Measurements from ENCODE around the gene SPTLC3. TPM values are rescaled to one million over a fixed set of nuclear protein-coding genes. Genes with fewer than 3 reads are reported as not detected.

Gene SPTLC3
- total RNA-seq, 3 donors from 2014 or later, result 7.7 to 11.1 (median 7.9) TPM

DNA sequence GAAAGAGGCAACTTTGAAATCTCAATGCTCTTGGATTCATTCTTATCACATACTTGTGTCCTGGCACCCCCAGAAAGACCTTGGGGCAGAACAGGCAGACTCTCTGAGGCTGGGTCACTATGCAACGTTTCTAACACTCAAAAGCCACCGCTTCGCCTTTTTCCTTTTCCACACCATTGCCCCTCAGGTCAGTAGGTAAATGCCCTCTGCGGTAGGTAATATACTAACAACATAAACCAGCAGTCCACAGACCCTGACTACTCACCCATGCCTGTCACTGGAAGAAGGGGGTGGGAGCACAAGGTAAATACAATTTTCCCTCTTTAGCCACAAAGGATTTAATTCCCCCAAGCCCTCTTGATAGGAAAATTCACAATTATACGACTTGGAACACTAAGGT, 6.5 kb upstream of the SPTLC3 start:
- TF ChIP-seq POLR2A (IDR thresholded peaks at IDR 0.05) (no peak), POLR2AphosphoS5 (IDR thresholded peaks at IDR 0.05) (no peak)
- TF ChIP-seq, protein P1, sequence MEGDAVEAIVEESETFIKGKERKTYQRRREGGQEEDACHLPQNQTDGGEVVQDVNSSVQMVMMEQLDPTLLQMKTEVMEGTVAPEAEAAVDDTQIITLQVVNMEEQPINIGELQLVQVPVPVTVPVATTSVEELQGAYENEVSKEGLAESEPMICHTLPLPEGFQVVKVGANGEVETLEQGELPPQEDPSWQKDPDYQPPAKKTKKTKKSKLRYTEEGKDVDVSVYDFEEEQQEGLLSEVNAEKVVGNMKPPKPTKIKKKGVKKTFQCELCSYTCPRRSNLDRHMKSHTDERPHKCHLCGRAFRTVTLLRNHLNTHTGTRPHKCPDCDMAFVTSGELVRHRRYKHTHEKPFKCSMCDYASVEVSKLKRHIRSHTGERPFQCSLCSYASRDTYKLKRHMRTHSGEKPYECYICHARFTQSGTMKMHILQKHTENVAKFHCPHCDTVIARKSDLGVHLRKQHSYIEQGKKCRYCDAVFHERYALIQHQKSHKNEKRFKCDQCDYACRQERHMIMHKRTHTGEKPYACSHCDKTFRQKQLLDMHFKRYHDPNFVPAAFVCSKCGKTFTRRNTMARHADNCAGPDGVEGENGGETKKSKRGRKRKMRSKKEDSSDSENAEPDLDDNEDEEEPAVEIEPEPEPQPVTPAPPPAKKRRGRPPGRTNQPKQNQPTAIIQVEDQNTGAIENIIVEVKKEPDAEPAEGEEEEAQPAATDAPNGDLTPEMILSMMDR (IDR thresholded peaks at IDR 0.05), result no peak
- H3K36me3 ChIP-seq, result no peaks in the 10 kb centered on the region
- H3K27ac ChIP-seq, result no peak overlapping the region
- H3K4me1 ChIP-seq, result no peaks in the 10 kb centered on the region
- intact Hi-C loops (cut with DNase I; ENCODE audit: low total_unique reads), result no loop called here
- H3K9me3 ChIP-seq, result no peaks in the 10 kb centered on the region
- no peak overlapping the region for H3K4me3 ChIP-seq
- DNase-seq (ENCODE audit: low spot score in 2 of 2), result no peak
- H3K27me3 ChIP-seq, result no peaks in the 10 kb centered on the region

DNA sequence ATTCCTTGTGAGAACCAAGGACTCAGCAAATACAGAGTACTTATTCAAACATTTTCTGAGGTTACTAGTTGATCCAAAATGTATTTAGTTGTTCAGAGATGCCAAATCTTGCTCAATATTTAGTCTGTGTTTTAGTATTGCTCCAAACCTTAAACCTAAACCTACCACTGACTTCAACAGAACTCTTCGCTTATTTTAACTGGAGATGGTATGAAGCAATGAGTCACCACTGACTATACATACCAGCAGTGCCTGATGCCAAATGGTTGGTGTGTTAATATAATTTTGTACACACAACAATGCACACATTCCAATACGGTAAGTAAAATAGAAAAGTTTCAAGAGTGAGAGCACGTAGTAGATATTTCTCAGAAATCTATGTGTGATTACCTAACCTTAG, 1.9 kb upstream of the SPTLC3 start:
- Histone ChIP-seq H3K9me3 (no peaks in the 10 kb centered on the region), H3K27me3 (no peaks in the 10 kb centered on the region), H3K27ac (no peak overlapping the region), H3K36me3 (no peaks in the 10 kb centered on the region), H3K4me3 (no peak overlapping the region), H3K4me1 (no peaks in the 10 kb centered on the region)
- intact Hi-C loops (cut with DNase I; ENCODE audit: low total_unique reads), result no loop called here
- no peak for DNase-seq (ENCODE audit: low spot score in 2 of 2)
- TF ChIP-seq, protein P1 (IDR thresholded peaks at IDR 0.05), result no peak
- TF ChIP-seq POLR2A (IDR thresholded peaks at IDR 0.05) (no peak), POLR2AphosphoS5 (IDR thresholded peaks at IDR 0.05) (no peak)

DNA sequence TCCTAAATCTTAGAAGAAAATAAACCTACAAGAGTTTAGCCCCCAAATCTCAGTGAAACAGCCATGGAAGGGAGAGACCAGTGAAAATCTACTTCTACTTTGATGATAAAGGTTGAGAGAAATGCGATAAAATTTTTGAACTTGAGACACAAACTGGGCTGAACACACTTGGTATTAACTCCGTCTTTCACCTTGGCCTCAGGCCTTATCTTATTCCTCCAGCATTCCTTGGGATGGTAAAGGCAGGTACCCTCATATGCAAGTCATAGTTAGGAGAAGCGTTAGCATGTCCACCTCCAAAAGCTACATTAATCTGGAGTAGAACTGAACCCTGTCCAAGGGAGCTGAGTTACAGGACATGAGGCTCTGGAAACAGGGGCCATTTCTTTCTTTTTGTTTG, 1.2 kb upstream of the SPTLC3 start:
- no peaks in the 10 kb centered on the region for H3K27me3 ChIP-seq
- H3K27ac ChIP-seq, result no peak overlapping the region
- H3K36me3 ChIP-seq, result no peaks in the 10 kb centered on the region
- intact Hi-C loops (cut with DNase I; ENCODE audit: low total_unique reads), result no loop called here
- no peak for DNase-seq (ENCODE audit: low spot score in 2 of 2)
- H3K4me3 ChIP-seq, result no peak overlapping the region
- TF ChIP-seq, protein P1 (IDR thresholded peaks at IDR 0.05), result no peak
- no peak for TF ChIP-seq POLR2A (IDR thresholded peaks at IDR 0.05)
- TF ChIP-seq POLR2AphosphoS5 (IDR thresholded peaks at IDR 0.05), result no peak
- no peaks in the 10 kb centered on the region for H3K9me3 ChIP-seq
- H3K4me1 ChIP-seq, result no peaks in the 10 kb centered on the region

DNA sequence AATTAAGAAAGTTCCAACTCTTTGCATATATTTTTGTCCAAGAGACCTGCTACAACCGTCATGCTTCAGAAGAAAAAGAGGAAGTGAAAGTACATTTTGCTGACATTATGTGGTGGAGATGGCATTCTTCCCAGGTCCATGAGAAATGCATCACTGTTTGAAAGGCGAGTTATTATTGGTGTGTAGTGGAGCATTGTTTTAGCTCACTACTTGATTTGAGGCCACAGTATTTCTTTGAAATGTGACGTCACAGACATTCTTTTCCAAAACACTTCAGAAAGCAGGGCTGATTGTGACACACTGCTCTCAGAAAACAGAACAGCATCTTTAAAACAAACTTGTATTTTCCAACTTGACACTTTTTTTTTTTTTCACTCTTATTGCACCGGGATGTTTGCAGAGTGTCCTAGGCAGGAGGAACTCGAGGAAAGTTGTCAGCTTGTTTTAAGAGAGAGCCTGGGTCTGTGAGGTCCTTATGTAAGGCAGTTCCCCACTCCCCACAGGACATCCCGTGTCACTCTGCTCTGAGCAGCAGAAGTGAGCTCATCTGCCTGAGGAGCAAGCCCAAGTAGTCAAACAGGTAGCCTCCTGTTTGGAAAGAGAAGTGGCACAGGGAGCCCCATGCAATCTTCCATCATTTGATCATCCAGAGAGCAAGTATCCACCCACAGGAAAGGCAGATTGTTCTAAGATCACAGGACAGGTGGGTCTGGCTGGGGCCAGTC, 1.1 kb downstream of the SPTLC3 start:
- H3K4me3 ChIP-seq, result peak overlapping the region; percentile 39 to 69 (median 53)
- TF ChIP-seq, protein P1 (IDR thresholded peaks at IDR 0.05), result no peak
- TF ChIP-seq POLR2AphosphoS5 (IDR thresholded peaks at IDR 0.05), result peak in 2 of 3 donors; percentile 7 to 46
- DNase-seq (ENCODE audit: low spot score in 2 of 2), result peak in 1 of 2 donors; percentile 50
- H3K9me3 ChIP-seq, result no peaks in the 10 kb centered on the region
- intact Hi-C loops (cut with DNase I; ENCODE audit: low total_unique reads), result no loop called here
- H3K36me3 ChIP-seq, result no peaks in the 10 kb centered on the region
- H3K27me3 ChIP-seq, result no peaks in the 10 kb centered on the region
- H3K27ac ChIP-seq, result peak overlapping the region; percentile 84 to 93
- H3K4me1 ChIP-seq, result no peaks in the 10 kb centered on the region

DNA sequence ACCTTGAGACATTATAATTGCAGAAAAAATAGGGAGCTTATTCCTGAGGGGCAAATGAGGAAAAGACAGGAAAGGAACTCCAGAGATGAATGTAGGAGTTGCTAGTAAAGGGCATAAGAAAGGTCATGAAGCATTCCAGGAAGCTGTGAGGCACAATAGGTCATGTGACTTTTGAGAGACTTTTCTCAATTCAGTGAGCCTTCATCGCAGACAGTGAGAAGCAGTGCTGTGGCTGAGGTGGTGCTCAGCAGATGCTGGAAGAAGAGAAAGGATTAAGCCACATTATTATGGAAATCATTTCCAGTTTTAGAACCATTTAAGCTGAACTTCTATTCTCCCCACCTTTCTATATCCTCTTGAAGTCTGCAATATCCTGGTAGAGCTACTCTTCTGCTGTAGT, 4.1 kb downstream of the SPTLC3 start:
- no peak overlapping the region for H3K4me3 ChIP-seq
- no peaks in the 10 kb centered on the region for H3K27me3 ChIP-seq
- H3K4me1 ChIP-seq, result no peaks in the 10 kb centered on the region
- no peaks in the 10 kb centered on the region for H3K9me3 ChIP-seq
- DNase-seq (ENCODE audit: low spot score in 2 of 2), result no peak
- intact Hi-C loops (cut with DNase I; ENCODE audit: low total_unique reads), result no loop called here
- TF ChIP-seq POLR2A (IDR thresholded peaks at IDR 0.05), result no peak
- TF ChIP-seq POLR2AphosphoS5 (IDR thresholded peaks at IDR 0.05), result no peak
- TF ChIP-seq, protein P1 (IDR thresholded peaks at IDR 0.05), result no peak
- H3K36me3 ChIP-seq, result no peaks in the 10 kb centered on the region
- no peak overlapping the region for H3K27ac ChIP-seq

Data from breast epithelium (tissue), 4 donors.